ENCODE data around the gene SLC47A2. TPM values are rescaled to one million over a fixed set of nuclear protein-coding genes. Genes with fewer than 3 reads are reported as not detected.

The SLC47A2 gene
- polyA plus RNA-seq, 4 donors = 0.48 to 7.0 (median 5.7) TPM

DNA sequence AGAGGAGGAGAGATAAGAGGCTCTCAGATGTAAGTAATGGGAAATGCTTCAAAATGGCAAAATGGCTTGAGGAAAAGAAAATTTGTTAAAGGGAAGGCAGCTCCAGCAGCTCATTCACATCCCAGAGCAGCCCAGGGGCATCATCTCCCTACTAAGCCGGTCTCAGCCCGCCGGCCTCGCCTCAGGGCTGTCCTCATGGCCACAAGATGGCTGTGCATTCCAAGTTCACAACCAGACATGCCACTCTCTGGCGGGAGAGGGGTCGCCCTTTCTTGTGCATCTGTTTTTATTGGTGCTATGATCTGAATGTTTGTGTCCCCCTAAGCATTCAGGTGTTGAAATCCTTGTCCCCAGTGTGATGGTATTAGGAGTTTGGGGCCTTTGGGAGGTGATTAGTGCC lies 13.5 kb upstream of the SLC47A2 start:
- DNase-seq (ENCODE audit: low read depth in 4 of 4, low spot score in 3 of 4) = no peak

DNA sequence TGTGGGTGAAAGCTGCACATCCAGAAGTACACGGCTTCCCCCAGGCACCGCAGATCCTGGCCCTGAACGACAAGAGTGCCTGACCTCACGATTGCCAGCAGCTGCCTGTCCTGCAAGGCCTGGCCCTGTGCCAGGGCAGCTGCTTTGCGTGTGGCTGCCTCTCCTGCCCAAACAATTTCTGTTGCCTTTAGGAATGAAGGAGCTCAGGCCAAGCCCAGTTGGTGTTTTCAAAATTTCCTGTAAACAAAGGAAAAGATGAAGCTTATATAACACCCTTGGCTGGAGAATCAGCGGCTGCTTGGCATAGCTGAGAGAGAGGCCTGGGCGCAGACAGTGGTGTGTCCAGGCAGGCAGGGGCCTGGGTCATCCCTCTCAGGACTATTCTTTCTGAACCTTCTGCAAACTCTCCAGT lies 11.7 kb upstream of the SLC47A2 start:
- DNase-seq (ENCODE audit: low read depth in 4 of 4, low spot score in 3 of 4) = no peak

DNA sequence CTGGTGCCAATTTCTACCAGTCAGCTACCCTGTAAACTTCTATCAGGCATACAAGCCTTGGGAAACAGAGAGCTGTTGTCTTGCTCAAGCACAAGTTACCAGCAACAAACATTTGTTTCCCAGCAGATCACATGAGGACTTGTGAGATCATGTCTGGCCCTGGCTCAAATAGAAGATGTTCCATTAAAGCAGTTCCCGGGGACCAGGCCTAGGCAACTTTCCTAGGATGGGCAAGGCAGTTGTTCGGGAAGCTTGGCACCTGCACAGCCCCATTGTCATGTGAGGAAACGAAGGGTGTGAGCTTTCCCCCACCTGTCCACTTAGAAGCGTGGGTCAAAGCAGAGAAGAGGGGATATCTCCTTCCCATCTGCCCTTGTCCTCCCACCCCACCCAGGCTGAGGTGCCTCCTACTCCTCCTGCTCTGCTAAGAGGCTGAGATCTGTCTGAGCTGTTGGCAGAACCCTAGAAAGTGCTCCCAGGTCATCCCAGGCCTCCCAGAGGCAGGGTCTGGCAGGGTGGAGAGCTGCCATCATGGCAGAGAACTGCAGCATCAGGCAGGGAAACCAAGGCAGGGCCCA lies 11.2 kb upstream of the SLC47A2 start:
- no peak for DNase-seq (ENCODE audit: low read depth in 4 of 4, low spot score in 3 of 4)

DNA sequence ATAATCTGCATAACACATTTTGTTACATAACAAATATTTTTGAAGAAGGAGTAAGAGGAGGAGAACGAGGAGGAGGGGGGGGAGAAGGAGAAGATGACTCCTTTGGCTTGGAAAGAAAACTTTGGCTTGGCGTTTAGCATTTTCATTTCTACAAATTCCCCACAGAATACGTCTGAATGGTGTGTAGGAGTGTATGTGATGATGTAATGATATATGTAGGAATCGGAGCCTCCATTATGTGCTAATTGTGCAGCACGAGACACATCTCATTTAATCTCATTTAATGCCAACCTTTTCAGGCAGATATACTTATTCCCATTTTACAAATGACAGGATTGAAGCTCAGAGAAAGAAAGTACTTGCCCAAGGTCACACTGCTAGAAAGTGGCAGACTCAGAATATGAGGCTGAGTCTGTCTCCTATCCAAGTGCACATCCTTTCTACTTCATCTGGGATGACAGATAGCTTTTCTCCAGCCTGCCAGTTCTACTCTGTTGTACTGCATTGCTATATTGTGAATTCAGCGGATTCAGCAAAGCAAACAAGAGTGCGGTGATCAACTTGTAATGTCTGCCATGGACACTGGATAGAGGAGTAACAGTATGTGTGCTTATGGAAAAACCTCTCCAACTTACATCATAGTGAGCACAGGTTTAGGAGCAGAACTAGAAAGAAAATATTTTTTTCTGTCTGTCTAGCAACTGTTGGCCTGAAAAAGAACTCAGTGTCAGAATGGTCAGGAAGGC lies 10.4 kb upstream of the SLC47A2 start:
- DNase-seq (ENCODE audit: low read depth in 4 of 4, low spot score in 3 of 4) = no peak

DNA sequence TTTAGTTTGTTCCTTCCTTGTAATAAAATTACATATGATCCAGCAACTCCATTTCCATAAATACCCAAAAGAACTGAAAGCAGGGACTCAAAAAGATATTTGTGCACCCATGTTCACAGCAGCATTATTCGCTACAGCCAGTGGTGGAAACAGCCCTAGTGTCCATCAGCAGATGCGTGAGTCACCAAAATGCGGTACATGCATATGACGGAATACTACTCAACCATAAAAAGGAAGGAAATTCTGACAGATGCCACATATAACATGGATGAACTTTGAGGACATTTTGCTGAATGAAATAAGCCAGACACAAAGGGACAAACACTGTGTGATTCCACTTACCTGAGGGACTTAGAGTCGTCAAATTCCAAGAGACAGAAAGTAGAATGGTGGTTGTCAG lies 9.1 kb upstream of the SLC47A2 start:
- no peak for DNase-seq (ENCODE audit: low read depth in 4 of 4, low spot score in 3 of 4)

DNA sequence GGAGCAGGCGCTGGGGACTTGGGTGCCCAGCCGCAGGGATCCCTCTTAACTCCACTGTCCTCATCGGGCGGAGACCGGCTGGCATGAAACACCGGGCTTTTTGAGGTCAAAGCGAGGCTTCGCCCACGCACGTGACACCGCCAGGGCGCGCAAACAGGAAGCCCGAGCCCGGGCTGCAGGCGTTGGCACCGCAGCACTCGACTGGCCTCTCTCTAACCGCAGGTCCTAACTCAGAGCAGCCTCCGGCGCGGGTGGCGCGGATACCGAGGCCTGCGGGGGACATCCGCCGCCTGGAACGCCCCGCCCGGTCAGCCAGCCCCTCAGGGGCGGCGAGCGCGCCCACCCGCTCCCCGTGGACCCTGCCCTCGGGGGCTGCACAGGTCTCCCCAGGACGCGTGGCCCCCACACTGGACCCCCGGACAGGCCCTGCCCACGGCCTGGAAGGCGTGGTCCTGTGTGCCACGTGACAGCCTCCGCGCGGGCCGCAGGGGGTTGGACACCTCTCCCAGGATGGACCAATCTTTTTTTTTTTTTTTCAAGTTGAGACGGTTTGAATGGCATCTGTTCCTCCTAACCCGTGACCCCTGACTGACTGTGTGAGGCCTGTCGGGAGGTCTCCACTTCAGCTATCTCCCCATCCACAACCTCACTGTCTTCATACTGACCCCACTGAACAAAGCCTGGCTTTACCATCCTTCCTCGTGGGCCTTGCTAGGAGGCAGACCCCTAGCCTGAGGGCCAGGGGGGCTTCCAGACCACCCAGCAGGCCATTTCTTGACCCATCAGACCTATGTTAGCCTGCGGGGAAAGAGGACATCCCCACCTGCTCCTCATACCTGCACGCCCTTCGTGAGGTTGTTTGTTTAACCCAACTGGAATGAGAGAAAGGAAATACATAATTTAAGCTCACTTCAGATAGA lies 8.4 kb upstream of the SLC47A2 start:
- no peak for DNase-seq (ENCODE audit: low read depth in 4 of 4, low spot score in 3 of 4)

DNA sequence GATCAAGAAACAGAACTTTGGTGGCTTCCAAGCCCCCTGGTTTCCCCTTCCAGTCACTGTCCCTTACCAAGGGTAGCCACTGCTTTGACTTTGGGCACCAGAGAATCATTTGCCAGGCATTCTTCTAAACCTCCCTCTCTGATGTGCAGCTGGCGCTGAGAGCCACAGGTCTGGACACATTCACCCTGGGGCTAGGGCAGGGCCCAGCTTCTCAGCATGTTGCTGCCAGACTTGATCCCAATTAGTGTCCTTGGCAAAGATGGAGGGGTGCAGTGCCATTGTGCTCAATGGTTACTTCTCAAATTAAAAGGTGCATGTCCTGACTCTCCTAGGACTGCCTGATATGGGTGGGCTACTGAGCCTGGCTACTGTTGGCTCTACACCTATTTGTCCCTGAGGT lies 7.6 kb upstream of the SLC47A2 start:
- DNase-seq (ENCODE audit: low read depth in 4 of 4, low spot score in 3 of 4) = no peak

DNA sequence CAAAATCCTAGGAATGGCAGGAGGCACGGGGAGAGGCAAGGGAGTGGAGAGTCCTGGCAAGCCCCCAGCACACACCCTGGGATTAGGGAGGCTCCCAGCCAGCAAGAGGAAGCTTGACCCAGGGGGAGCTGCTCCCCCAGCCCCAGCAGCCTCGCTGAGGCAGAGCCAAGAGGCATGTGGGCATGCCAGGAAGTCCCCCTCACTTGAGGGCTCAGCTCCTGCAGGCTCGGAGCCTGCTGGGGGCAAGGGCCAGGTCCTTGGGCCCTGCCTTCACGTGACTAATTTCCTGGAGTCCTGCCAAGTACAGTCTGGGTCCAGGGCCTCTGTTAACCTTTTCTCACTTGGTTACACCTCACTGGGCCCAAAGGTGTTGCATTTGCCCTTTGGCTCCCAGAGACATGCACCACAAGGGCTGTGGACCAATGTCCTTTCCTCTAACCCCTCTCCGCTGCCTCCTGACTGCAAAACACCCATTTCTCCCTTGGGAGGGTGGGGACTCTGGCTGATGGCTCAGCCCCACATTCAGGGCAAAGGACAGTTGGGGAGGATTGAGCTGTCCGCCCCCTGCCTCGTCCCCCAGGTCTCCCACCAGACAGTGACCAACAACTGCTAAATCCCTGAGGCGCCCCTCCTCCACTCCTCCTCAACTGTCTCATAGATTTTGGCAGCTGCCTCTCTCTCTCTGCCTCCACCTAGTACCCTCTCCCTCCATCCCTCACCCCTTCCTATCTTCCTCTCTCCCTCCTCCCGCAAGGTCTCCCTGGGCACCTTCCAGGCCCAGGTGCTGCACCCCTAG lies 4.4 kb upstream of the SLC47A2 start:
- no peak for DNase-seq (ENCODE audit: low read depth in 4 of 4, low spot score in 3 of 4)

DNA sequence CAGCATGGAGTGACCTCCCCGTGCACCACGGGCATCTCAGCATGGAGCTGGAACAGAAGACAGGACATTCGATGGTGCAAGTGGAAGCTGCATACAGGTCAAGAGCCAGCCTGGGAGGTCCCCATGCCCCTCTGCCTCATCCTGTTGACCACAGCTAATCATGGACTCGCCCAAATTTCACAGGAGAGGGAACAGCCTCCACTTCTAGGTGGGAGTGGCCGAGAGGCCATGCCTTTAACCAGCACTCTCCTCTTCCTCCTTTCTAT lies 3.8 kb upstream of the SLC47A2 start:
- DNase-seq (ENCODE audit: low read depth in 4 of 4, low spot score in 3 of 4) = no peak

DNA sequence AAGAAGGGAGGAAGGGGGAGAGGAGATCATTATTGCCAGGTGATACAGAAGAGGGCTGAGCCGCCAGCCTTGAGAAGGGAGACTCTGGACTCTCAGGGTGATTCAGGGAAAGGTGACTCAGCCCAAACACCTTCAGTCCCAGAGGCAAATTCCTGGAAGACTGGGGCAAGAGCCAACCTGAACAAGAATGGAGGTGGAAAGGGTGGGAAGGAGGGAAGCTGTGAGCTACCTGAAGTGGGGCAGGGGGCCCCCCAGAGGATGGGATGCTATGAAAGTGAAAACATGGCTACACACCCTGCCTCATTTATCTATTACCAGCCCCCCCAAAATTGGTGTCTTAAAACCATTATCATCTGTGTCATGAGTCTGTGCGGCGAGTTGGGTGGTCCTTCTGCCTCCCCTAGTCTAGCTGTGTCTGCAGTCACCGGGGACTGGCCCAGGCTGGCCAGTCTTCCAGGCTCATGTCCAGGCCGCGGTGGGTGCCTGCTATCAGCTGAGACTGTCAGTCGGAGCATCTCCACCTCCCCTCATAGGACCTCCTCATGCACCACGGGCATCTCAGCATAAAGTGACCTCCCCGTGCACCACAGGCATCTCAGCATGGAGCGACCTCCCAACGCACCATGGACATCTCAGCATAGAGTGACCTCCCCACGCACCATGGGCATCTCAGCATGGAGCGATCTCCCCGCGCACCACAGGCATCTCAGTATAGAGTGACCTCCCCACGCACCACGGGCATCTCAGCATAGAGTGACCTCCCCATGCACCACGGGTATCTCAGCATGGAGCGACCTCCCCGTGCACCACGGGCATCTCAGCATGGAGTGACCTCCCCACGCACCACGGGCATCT lies 3.2 kb upstream of the SLC47A2 start:
- DNase-seq (ENCODE audit: low read depth in 4 of 4, low spot score in 3 of 4) = no peak

DNA sequence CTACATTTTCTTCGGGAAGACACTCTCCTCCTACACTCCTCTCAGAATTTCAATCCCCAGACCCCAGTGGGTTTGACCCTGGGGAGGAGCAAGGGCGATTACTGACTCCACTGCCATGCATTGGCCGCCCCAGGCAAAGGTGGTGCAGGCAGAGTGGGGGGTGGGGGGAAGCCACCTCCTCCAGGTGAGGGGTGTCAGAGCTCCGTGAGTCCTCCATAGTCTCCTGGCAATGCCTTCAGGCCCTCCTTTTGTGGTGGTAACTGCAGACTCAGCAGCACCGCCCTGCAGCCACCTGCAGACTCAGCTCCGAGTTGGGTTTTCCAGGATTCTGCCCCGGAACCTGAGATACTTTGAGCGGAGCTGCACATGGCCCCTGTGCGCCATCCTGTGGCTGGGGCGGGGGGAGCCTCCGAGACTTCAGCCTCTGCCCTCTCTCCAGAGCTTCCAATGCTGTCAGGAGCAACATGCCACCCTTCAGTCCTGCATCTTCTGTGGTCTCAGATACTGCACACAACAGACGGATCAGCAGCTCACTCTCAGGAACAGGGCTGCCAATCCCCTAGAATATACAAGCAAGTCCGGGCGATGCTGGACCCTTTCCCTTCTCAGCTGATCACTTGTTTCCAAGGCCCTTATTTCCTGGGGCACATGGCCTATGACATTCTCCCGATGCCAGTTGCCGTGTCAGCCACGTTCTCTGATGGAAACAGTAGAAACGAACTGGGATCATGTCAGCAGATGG lies 2.4 kb upstream of the SLC47A2 start:
- no peak for DNase-seq (ENCODE audit: low read depth in 4 of 4, low spot score in 3 of 4)

DNA sequence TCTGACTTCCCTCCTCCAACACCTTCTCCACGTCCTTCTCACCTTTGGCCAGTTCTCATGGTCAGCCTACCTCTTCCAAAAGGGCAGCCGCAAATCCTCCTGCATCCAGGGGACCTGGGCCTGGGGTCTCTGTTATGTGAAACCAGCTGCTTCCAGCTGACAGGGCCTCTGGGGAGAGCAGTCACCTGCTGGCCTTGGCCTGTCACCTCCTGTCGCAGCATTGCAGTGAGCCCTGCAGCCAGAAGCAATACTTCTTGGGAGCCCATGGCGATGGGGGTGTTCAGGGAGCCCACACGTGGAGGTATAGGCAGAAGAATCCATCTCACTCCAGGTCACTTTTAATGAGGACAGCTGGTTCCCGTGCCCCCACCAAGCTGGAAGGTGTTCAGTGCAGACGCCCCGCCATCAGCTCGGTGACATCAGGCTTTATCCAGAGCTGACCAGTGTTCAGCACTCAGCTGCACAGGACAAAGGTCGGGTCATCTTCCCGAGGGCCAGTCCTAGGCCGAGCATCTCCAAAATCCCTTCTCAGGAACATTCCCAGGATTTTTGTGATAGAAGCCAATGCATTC lies 1.7 kb upstream of the SLC47A2 start:
- DNase-seq (ENCODE audit: low read depth in 4 of 4, low spot score in 3 of 4) = no peak

DNA sequence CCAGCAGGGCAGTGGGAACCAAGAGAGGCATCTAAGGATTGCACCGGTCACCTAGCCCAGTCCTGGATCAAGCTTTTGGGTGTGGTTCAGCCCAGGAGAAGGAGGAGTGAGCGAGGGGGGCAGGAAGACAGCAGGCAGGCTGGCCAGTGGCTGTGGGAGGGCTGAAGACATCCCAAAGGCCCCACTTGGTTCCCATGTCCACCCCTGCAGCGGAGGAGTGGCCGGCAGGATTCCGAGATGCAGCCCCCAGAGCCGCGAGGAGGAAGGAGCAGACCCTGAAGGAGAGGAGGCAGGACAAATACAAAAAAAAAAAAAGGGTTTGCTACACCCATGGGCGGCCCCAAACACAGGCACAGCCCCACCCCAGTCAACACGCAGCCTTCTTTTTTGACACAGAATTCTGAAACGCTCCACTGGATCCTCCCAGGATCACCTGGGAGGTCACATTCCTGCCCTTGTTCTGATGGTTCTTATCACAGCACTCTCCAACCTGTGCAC lies 1.1 kb upstream of the SLC47A2 start:
- DNase-seq (ENCODE audit: low read depth in 4 of 4, low spot score in 3 of 4) = no peak

DNA sequence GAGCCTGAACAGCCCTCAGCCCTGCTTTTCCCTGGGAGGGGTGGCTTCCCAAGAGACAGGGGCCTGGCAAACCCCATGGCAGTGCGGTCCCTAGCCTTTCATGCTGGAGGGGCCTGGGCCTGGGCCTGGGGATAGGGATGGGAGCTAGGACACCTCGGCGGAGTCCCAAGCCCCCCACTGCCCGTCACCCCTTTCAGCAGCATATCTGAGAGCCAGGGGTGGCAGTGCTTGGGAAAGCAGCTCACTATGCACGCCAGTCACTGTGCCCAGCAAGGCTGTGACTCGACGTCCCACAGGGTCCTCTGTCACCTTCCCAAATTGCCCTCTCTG lies 612 bp upstream of the SLC47A2 start:
- DNase-seq (ENCODE audit: low read depth in 4 of 4, low spot score in 3 of 4) = no peak

DNA sequence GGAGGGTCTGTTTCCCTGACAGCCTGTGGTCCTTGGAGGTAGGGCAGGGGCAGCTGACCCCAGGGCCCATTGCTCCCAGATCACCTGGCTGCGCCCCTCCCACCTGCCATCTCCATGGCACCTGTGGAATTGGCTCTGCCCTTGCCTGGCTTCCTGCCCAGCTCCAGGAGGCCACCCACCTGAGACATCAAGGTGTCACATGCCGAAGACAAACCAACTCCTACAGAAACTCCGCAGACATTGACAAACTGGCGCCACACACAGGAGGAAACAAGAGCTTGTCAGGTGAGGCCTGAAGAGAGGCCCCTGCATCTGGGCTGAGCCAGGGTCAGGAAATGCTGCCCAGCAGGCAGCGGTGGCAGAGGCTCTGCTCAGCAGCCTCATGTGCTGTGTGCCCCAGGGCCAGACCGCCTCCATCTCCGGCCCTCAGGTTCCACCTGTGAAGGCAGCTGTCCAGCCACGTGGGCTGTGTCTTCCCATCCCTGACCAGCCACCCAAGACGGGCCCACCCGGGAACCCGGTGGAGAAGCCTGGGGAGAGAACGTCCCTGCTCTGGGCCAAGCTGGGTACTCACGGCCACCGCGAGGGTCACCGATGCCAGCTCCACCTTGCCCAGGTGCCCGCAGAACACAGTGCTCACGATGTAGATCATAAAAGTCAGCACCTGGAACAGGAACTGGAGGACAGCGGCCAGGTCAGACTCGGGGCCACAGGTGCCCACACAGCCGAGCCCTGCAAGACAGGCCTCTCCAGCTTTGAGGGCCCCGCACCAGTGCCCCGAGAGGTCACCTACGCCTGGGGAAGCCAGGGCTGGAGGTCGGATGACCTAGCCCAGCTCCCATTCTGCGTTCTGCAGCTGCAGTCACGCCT lies 1.6 kb downstream of the SLC47A2 start:
- no peak for DNase-seq (ENCODE audit: low read depth in 4 of 4, low spot score in 3 of 4)

DNA sequence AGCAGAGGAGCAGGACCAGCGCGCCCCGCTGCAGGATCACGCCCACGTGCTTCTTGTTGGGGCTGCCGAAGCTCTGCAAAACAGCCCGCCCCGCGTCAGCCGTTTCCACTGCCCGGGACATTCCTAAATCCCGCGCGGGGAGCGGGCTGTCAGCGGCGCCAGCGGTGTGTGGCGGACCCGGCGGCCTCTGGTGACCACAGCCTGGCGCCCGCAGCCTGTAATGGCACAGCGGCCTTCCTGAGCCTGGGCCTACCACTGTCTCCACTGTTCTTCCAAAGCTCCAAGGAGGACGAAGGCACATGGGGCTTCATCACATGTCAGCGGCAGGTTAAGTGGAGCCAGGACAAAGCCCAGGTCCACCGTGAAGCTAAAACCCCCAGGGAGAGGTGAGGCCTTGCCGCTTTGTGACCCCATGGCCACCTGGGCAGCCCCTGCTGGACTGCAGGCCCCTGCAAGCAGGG lies 2.5 kb downstream of the SLC47A2 start:
- DNase-seq (ENCODE audit: low read depth in 4 of 4, low spot score in 3 of 4) = no peak

DNA sequence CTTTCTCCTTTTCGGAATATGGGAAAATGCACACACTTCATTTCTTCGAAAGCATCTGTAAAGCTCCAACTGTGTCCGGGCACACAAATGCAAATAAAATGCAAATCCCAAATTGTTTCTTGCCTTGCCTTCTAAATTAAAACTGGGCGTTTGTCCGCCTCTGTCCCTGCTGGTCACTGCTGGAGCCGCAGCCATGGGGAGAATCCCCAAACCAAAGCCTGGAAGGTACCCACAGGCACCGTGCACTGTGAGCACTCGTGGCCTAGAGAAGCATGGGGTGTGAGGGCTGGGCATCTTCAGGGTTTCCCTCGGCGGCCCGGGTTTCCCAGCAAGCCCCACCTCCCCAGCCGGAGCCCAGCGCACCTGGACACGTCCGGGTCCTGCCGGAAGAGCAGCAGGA lies 2.9 kb downstream of the SLC47A2 start:
- DNase-seq (ENCODE audit: low read depth in 4 of 4, low spot score in 3 of 4) = no peak

DNA sequence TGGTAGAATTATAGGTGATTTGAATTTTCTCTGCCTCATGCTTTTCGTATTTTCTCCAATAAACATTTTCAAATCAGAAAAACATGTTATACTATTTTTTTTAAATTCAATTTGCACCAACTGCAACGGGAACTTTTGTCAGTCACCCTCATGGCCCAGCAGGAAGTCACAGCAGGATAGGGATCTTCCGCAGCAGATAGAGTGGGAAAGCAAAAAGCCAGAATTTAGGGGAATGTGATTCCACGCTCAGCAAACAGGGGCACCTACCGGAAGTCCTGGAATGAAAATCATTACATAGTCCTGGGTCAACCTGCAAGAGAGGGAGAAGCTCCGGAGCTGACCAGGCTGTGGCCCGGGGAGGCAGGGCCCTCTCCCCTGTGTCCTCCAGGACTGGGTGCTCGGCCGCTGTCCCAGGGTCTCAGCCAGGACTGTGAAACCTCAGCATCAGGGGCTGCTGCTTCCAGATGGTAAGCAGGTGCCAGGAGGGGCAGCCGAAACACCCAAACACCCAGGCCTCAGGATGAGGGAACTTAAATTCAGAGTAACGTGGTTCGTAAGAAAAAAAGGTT lies 3.9 kb downstream of the SLC47A2 start:
- no peak for DNase-seq (ENCODE audit: low read depth in 4 of 4, low spot score in 3 of 4)
